ENCODE results near the gene AGBL5. TPM values are rescaled to one million over a fixed set of nuclear protein-coding genes. Genes with fewer than 3 reads are reported as not detected.

AGBL5 gene
- total and polyA plus RNA-seq, 9 of the 15 experiments (the other 6 are each of a cell fraction or from before 2014, with no cell fraction given), result 3.3 to 52.7 (median 26.2) TPM

GRCh38 chr2:27065128-27065527, 13.7 kb downstream of the AGBL5 start:
- peaks cover 57% of the 10 kb centered on the region for H3K36me3 ChIP-seq (ENCODE audit: control insufficient read depth, insufficient read depth, low read length)
- H3K9me3 ChIP-seq (replicated peaks; ENCODE audit: control insufficient read depth, insufficient read depth, low read depth, low read length), result no peaks in the 10 kb centered on the region
- intact Hi-C loops (cut with micrococcal nuclease), result no loop called here
- H3K9me1 ChIP-seq (ENCODE audit: control insufficient read depth, insufficient read depth, low read length), result no peaks in the 10 kb centered on the region
- H3K4me2 ChIP-seq (ENCODE audit: insufficient read depth, low read length), result no peak overlapping the region
- no peak for ATAC-seq
- no peaks in the 10 kb centered on the region for H4K20me1 ChIP-seq (replicated peaks; ENCODE audit: control insufficient read depth, insufficient read depth, low read length)
- no peak overlapping the region for H3K4me3 ChIP-seq
- ChIA-PET CTCF (ENCODE audit: low intra/inter-chr PET ratio) (no interaction called here), POLR2A (interaction anchor here (0.6 to 9.0 kb wide), 6 partner anchors 10 to 22 kb away, joined by 3 to 112 read pairs (median 4); partner anchors contain the start of gene AGBL5)
- H3K4me1 ChIP-seq (replicated peaks in 1 of 2; ENCODE audit: control insufficient read depth in 2 of 2, insufficient read depth in 2 of 2, low read length in 2 of 2), result peaks cover 29% of the 10 kb centered on the region in 2 experiments
- DNase-seq (ENCODE audit: extremely low read depth in 1 of 4, low spot score in 3 of 4), result no peak
- H3K9ac ChIP-seq (ENCODE audit: insufficient read depth in 1 of 2, low read depth in 2 of 2, low read length in 2 of 2), result no peak overlapping the region
- H3K27ac ChIP-seq (ENCODE audit: extremely low read depth, low read depth, low read length), result no peak overlapping the region
- in situ Hi-C loops (cut with MboI), result no loop called here
- no peak overlapping the region for H2AFZ ChIP-seq (ENCODE audit: low read depth, low read length)
- no peaks in the 10 kb centered on the region for H3K27me3 ChIP-seq (ENCODE audit: control insufficient read depth in 2 of 2, insufficient read depth in 2 of 2, low read length in 2 of 2)
- BruUV-seq (replicated peaks), result no TSS peak
- peaks cover 15% of the 10 kb centered on the region for H3K79me2 ChIP-seq (ENCODE audit: control insufficient read depth, insufficient read depth, low read length)
- WGBS (ENCODE audit: insufficient coverage, low coverage, missing lambda C conversion rate), result 80% methylated on average over 3 of the region's 3 CpGs
- FAIRE-seq, result no peak
- no peak for TF ChIP-seq ZBTB1 (CRISPR knock-in tag; IDR thresholded peaks at IDR 0.05; ENCODE audit: borderline replicate concordance, low read depth)
- TF ChIP-seq PREB (CRISPR knock-in tag; IDR thresholded peaks at IDR 0.05), result no peak
- TF ChIP-seq ELK1 (CRISPR knock-in tag; IDR thresholded peaks at IDR 0.05), result no peak
- TF ChIP-seq ADNP (tag; IDR thresholded peaks at IDR 0.05), result no peak
- TF ChIP-seq SMAD1 (IDR thresholded peaks at IDR 0.05; ENCODE audit: low read depth, low read length, partially characterized antibody), result no peak
- no peak for TF ChIP-seq ARID3A (IDR thresholded peaks at IDR 0.05; ENCODE audit: borderline replicate concordance, low read depth, low read length)
- no peak for TF ChIP-seq ZNF592 (IDR thresholded peaks at IDR 0.05)
- no peak for TF ChIP-seq SNAPC5 (CRISPR knock-in tag; IDR thresholded peaks at IDR 0.05)
- no peak for TF ChIP-seq AFF1 (IDR thresholded peaks at IDR 0.05; ENCODE audit: low read depth in 1 of 2, partially characterized antibody in 2 of 2)
